GM12875 (cell line): ENCODE measurements around the gene GPHA2.

ENCODE experiments used
- H3K4me3 ChIP-seq: one replicate; pipeline ENCODE4 v1.5.1; 2011; ENCODE audit warnings: low read depth, low read length, control low read depth
- CTCF ChIP-seq: IDR thresholded peaks from 2 replicates; pipeline ENCODE4 v1.5.1; 2011; ENCODE audit warnings: low read depth, mild to moderate bottlenecking, control low read depth, inconsistent platforms, low read length, moderate library complexity, borderline replicate concordance; ENCODE audit not compliant: insufficient read depth

GPHA2 gene

GRCh38 chr11:64967375-64967774 is 31.7 kb upstream of the GPHA2 start:
- H3K4me3 ChIP-seq: no peak overlapping the region
- TF ChIP-seq CTCF: no peak

- no peak for TF ChIP-seq CTCF
- no peak overlapping the region for H3K4me3 ChIP-seq
Observed at GRCh38 chr11:64963072-64963631, 27.5 kb upstream of the GPHA2 start.

- no peak for TF ChIP-seq CTCF
- no peak overlapping the region for H3K4me3 ChIP-seq
Observed at GRCh38 chr11:64960719-64961118, 25.0 kb upstream of the GPHA2 start.

- no peak overlapping the region for H3K4me3 ChIP-seq
- TF ChIP-seq CTCF: no peak
Observed at GRCh38 chr11:64959498-64959897, 23.8 kb upstream of the GPHA2 start.

GRCh38 chr11:64954201-64954600 is 18.5 kb upstream of the GPHA2 start:
- H3K4me3 ChIP-seq: no peak overlapping the region
- TF ChIP-seq CTCF: no peak

- no peak for TF ChIP-seq CTCF
- no peak overlapping the region for H3K4me3 ChIP-seq
Observed at GRCh38 chr11:64951529-64951928, 15.8 kb upstream of the GPHA2 start.

- H3K4me3 ChIP-seq: no peak overlapping the region
- TF ChIP-seq CTCF: no peak
Observed at GRCh38 chr11:64947208-64947814, 11.6 kb upstream of the GPHA2 start.
